ENCODE results near the gene GPR108.

GRCh38 chr19:6778386-6778785, 41.0 kb upstream of the GPR108 start:
- TF ChIP-seq CTCF (IDR thresholded peaks at IDR 0.05): no peak
- no peak for TF ChIP-seq TCF12 (IDR thresholded peaks at IDR 0.05)
- no peak for TF ChIP-seq YY1 (IDR thresholded peaks at IDR 0.05; ENCODE audit: low read depth)
- no peak for TF ChIP-seq EP300 (IDR thresholded peaks at IDR 0.05; ENCODE audit: borderline replicate concordance in 1 of 2, low read depth in 1 of 2, low read length in 1 of 2)
- no peak for TF ChIP-seq FOSL2 (IDR thresholded peaks at IDR 0.05; ENCODE audit: borderline replicate concordance, low read depth)
- no peak for TF ChIP-seq PBX3 (IDR thresholded peaks at IDR 0.05)
- no peak for TF ChIP-seq USF2 (IDR thresholded peaks at IDR 0.05; ENCODE audit: borderline replicate concordance, low read depth, low read length)
- TF ChIP-seq JUND (IDR thresholded peaks at IDR 0.05): no peak
- TF ChIP-seq RCOR1 (IDR thresholded peaks at IDR 0.05; ENCODE audit: low read length): no peak
- TF ChIP-seq POLR2AphosphoS5 (IDR thresholded peaks at IDR 0.05; ENCODE audit: low read depth, low read length): no peak
- no peak for TF ChIP-seq REST (IDR thresholded peaks at IDR 0.05; ENCODE audit: low read depth, low read length)
- TF ChIP-seq TAF1 (IDR thresholded peaks at IDR 0.05; ENCODE audit: borderline replicate concordance, low read depth, low read length): no peak
- no peak for TF ChIP-seq FOXJ3 (CRISPR knock-in tag; IDR thresholded peaks at IDR 0.05)
- no peak for TF ChIP-seq FOXM1 (IDR thresholded peaks at IDR 0.05; ENCODE audit: low read depth)

All from SK-N-SH (cell line).